Uterus (tissue), 2 donors: ENCODE data around the gene BBS7.

Experiments
- CTCF ChIP-seq, 4 experiments: fragments of 200-600 bp in 2 of 4; fragments of 450-650 bp in 2 of 4; sonication (generic) in 2 of 4; IDR thresholded peaks; one replicate each; pipeline ENCODE4 v1.5.1; 2016 to 2019; ENCODE audit warnings: antibody characterized with exemption in 4 of 4, mild to moderate bottlenecking in 2 of 4, moderate library complexity in 1 of 4
- POLR2A ChIP-seq, 2 donors: fragments of 450-650 bp; IDR thresholded peaks; one replicate each; pipeline ENCODE4 v1.6.1; 2016; ENCODE audit warnings: antibody characterized with exemption in 2 of 2, mild to moderate bottlenecking in 1 of 2, moderate library complexity in 1 of 2

- no peak for TF ChIP-seq POLR2A (IDR thresholded peaks at IDR 0.05)
- TF ChIP-seq CTCF (IDR thresholded peaks at IDR 0.05): no peak
Observed at GRCh38 chr4:121801715-121802075, 68.6 kb downstream of the BBS7 start.
